Activated CD4-positive, alpha-beta T cell treated with anti-CD3 and anti-CD28 coated beads for 48 hours (primary cell): ENCODE results near the gene EPN3.

ENCODE experiments used
- DNase-seq: peaks from one replicate; pipeline ENCODE4 v3.0.0-alpha.2; 2020

Gene EPN3

DNA sequence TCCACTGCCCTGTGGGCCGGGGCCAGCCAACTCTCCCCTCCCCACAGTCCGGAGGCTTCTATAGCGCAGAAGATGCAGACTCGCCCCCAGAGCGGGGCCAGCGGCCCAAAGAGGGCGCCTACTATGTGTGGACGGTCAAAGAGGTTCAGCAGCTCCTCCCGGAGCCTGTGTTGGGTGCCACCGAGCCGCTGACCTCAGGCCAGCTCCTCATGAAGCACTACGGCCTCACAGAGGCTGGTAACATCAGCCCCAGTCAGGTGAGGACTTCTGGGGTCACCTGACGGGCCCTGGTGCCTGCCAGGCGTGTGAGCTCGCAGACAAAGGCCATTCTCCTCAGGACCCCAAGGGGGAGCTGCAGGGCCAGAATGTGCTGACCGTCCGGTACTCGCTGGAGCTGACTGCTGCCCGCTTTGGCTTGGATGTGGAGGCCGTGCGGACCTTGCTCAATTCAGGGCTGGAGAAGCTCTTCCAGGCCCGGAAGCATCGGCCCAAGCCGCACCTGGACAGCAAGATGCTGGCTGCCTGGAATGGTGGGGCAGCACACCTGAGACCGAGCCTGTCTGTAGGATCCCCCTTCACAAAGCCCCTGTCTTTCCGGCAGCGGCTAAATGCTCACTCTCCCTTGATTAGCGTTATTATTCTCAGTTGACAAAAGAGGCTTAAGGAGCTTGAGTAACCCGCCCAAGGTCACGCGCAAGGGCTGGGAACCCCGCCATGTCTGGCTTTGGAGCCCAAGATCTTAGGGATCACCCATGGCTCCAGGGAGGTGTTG lies 18.3 kb downstream of the EPN3 start:
- DNase-seq, result no peak

DNA sequence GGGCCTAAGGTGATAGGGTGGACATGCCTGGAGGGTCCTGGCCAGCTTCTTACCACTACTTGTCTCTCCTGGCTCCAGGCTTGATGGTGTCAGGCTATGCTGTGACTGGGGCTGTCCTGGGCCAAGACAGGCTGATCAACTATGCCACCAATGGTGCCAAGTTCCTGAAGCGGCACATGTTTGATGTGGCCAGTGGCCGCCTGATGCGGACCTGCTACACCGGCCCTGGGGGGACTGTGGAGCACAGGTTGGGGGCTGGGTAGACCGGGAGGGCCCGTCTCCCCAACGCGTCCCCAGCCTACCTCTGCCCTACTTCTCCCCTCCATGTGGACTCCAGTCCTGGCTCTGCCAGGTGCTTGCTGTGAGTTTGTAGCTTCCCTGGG lies 18.9 kb downstream of the EPN3 start:
- no peak for DNase-seq

DNA sequence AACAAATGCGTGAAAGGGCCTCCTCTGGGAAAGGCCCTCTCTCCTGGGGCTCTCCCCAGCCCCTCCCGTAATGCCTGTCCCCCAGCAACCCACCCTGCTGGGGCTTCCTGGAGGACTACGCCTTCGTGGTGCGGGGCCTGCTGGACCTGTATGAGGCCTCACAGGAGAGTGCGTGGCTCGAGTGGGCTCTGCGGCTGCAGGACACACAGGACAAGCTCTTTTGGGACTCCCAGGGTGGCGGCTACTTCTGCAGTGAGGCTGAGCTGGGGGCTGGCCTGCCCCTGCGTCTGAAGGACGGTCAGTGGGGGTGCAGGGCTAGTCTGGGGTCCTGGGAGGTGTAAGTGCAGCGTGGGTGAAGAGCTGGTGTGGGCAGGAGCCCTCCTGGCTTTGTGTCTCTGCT lies 19.3 kb downstream of the EPN3 start:
- no peak for DNase-seq

DNA sequence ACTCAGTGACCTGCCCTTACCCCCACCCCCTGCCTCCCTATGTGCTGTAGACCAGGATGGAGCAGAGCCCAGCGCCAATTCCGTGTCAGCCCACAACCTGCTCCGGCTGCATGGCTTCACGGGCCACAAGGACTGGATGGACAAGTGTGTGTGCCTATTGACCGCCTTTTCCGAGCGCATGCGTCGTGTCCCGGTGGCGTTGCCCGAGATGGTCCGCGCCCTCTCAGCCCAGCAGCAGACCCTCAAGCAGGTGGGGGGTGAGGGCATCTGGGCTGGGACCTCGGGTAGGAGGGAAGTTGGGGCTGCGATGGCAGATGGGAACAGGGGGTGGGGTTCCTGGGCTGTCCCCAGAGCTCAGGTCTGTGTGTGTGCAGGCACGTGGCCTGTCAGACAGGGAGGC lies 21.7 kb downstream of the EPN3 start:
- no peak for DNase-seq

DNA sequence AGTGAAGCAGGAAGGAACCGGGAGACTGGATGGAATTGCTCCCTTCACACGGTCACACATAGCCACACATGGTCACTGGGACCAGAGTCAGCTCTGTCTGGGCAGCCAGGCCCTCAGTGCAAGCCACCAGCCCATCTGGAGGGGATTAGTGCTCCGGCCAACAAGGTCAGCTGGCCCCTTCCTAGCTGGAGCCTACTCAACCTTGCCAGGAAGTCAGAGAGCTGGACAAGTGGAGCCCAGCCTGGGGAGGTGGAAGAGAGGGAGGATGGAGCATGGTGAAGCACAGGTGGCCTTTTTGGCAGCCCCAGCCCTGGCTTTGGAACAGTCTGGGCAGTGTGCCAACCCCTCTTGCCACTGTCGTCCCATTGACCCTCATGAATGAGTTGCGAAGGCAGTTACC lies 24.3 kb downstream of the EPN3 start:
- no peak for DNase-seq

DNA sequence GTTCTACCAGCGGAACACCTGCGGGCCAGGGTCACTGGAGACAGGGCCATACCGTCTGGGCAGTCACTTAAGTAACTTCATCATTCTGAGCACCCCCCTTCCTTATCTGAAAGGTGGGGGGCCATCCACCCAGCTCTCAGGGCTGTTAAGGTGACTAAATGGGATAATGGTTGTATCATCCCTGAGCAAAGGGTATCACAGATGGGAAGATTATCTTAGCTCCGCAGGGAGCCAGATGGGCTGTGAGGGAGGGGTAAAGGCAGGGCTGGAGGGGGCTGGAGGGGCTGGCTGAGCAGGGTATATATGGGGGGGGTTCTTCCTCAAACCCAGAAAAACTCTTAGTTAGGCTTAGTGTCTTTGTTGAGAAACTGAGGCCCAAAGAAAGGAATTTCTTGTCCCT lies 25.1 kb downstream of the EPN3 start:
- DNase-seq, result no peak

DNA sequence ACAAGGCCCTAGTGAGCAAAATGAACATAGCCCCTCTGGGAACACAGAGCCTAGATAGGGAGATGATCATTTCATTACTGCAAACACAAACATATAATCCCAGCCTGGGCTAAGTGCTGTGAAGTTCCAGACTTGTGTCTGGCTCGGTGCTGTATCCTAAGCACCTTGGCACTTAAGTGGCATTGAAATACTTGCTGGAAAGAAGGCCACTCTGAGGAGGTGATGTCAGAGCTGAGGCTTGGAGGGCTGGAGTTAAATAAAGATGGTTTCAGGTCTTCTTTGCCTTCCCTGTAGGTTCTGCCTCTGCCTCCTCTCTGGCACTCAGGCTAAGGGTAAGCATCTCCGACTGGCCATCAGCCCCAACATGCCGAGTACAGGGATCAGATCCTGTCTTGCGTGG lies 25.6 kb downstream of the EPN3 start:
- DNase-seq, result no peak

DNA sequence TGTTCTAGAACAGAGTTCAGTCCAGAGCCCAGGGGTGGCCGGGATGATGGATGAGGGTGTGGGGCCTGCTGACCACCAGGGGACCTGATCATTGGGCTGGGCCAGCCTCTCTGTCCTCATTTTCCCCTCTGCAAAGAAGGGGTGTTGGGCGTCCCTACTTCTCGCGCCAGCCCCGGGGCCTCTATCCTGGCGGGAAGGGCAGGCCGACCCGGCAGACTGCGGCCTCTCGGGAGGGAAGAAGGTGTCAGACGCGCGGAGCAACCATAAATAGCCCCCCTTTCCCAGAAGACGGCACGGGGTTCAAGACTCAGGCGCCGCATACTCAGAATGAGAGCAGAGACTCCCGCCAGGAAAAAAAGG lies 26.0 kb downstream of the EPN3 start:
- no peak for DNase-seq

DNA sequence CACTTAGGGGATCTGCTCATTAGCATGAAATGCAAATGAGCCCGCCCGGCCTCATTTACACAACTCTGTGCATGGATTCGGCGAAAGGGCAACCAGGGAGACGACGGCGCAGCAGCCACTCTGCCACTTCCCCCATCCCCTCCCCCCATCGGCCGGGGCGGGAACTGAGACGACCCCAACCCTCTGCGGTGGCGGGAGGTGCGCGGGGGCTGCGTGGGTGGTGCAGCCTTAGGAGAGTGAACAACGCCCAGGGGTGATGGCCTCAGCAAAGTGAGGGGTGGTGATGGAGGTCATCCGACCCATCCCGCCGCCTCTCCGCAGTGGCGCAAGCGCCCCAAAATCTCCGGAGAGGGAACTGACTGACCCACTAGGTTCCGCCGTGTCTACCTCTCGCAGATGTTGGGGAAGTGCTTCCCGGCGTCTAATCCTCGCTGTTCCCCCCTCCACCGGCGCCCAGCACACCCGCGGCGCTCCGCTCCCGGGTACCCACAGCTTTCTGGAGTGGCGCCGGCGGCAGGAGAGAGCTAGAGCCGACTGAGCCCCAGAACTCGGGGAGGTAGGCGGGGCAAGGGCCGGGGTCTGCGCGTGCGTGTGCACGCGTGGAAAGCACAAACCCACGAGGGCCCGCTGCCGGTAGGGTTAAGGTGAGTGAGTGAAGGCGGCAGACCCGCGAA lies 26.5 kb downstream of the EPN3 start:
- DNase-seq, result peak; percentile 45

DNA sequence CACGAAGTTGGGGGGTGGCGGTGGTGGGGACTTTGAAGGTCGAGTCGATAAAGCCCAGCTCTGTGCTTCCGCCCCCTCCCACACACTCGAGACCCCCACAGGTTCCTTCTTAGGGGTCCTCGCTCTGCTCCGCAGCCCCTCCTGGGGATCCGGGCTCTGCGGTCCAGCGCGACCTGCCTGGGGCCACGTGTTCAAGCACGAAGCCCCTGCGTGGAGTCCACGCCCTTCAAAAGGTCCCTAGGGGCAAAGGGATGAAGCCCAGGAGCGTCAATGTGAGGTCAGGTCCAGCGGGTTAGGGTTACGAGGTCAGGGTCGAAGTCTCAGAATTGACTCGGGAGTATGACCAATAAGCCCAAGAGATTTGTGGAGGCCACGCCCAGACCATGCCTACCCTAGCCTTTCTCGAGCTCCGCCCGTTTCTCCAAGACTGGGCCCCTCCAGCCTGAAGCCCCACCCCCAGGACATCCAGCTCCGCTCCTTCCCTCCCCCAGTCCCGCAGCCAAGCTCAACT lies 27.2 kb downstream of the EPN3 start:
- peak; percentile 61 for DNase-seq

DNA sequence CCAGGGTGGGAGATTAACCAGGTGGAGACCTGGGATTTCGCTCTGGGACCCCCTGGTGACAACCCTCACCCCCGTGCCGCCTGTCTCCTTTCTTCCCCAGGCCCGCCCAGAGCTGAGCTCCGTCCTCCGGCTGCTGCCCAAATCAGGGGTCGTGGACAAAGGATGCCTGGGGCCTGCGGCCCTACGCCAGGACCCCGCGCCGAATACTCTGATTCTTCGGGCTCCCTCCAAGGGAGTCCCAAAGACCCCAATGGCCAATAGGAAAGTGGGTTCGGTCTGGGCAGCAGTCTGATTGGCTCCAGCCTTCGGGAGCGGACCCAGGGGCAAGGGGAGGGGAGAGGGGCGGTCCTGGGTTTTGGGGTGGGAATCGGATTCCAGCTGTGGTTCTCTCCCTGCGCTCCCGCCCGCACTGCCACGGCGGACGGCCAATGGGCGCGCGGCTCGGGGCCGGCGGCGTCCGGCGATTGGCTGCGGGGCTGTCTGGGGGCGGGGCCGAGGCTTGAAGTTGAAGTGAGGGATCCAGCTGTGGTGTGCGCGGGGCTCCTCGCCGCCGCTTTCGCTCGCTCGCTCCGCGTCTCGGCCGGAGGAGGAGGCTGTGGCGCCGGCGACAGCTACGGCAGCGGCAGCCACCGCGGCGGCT lies 27.8 kb downstream of the EPN3 start, which contains the start of gene CACNA1G:
CACNA1G (plus strand) TSS at position 531 of the 640 bp plus-strand sequence. CDS start 745 bp downstream, outside the sequence.
- peak; percentile 93 for DNase-seq

DNA sequence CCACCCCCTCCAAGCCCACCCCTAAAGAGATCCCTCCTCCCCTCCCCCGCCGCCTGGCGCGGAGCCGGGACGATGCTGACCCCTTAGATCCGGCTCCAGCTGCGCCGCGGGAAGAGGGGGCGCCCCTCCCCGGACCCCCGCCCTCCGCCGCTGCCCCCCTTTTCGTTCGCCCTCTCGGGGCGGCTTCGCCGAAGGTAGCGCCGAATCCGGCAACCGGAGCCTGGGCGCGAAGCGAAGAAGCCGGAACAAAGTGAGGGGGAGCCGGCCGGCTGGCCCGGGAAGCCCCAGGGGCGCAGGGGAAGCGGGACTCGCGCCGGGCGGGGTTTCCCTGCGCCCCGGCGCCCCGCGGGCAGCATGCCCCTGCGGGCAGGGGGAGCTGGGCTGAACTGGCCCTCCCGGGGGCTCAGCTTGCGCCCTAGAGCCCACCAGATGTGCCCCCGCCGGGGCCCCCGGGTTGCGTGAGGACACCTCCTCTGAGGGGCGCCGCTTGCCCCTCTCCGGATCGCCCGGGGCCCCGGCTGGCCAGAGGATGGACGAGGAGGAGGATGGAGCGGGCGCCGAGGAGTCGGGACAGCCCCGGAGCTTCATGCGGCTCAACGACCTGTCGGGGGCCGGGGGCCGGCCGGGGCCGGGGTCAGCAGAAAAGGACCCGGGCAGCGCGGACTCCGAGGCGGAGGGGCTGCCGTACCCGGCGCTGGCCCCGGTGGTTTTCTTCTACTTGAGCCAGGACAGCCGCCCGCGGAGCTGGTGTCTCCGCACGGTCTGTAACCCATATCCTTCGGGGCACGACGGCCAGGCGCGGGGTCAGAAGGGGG lies 28.6 kb downstream of the EPN3 start:
- no peak for DNase-seq

DNA sequence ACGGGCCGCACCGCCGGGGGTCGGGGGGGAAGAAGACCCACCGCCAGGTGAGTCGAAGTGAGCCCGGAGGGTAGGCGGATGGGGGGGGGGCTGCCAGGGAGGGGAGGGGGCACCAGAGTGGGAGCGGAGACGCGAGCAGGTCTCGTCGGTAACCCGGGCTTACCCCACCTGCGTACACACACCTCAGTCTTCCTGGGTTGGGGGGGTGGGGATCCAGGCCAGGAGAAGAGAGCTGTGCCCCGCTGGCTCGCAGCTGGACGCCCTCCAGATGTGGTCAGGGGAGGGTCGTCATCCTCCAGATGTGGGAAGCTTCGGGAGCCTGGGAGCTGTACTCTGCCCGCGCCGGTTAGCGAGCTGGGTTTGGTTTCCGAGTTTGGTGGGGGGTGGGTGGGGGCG lies 29.2 kb downstream of the EPN3 start:
- no peak for DNase-seq

DNA sequence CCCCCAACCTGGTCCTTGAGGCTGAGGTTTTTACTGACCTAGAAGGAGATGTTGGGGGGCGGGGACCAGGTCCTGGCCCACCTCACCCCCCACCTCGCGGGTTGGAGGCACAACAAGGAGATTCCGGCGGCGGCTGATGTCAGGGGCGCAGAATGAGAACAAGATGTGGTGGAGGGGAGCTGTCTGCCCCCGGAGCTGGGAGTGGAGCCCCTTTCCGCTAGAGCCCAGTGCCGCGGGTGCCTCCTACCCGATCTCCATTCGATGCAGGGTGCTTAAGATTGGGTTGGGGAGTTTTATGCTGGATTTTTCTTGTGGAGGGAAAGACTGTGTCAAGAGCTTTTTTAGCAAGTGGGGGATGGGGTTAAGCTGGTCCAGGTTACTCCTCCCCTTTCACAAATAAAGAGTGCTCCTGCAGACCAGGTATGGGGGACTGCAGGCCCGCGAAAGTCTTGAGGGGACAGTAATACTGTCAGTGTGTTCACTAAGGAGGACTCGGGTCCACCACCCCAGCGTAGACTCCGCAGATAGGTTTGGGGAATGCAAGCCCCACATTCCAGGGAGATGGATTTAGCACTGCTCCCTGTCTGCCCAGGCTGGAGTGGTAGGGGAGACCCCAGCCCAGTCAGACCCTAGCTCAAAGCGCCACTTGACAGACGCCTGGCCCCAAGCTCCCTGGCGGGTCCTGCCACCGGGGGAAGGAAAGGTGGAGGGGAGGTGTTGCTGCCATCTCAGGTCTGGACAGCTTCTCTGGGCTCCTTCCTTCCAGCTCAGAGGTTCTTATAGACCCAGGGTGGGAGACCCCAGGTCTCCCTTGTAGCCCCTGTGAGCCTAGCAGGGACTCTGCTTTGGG lies 29.9 kb downstream of the EPN3 start:
- DNase-seq, result no peak

DNA sequence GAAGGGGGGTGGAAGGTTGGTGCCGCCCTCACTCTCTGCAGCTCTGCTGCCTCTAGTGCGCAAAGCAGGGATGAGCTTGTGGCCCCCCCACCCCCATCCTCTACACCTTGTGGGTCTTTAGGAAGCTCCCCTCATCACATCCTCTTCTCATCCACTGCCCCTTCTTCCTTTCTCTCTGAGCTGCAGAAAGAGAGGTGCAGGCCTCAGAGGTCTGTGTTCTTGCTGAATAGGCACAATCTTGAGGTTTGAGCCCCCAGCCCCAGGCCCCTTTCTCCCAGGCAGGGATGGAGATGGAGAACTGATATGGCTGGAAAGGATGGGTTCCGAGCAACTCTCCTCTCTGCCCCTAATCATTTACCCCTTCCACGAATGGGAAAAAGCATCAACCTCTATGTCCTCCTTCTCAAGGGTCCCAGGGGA lies 30.6 kb downstream of the EPN3 start:
- no peak for DNase-seq

DNA sequence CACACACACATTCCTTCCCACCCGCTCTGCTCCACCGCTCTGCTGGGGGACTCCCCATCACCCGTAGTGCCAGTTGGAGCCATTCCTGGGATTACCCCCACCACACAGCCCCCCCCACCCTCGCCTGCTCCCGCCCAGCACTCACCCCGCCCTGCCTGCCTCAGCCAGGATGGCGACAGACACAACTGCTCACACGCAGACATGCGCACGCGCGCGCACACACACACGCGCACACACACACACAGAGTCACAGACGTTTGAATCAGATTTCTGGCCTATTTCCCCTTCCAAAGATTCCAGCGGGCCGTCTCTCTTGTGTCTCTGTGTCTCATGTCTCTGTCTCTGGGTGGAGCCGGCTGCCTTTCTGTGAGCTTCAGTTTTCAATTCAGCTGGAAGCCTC lies 32.4 kb downstream of the EPN3 start:
- peak; percentile 30 for DNase-seq

DNA sequence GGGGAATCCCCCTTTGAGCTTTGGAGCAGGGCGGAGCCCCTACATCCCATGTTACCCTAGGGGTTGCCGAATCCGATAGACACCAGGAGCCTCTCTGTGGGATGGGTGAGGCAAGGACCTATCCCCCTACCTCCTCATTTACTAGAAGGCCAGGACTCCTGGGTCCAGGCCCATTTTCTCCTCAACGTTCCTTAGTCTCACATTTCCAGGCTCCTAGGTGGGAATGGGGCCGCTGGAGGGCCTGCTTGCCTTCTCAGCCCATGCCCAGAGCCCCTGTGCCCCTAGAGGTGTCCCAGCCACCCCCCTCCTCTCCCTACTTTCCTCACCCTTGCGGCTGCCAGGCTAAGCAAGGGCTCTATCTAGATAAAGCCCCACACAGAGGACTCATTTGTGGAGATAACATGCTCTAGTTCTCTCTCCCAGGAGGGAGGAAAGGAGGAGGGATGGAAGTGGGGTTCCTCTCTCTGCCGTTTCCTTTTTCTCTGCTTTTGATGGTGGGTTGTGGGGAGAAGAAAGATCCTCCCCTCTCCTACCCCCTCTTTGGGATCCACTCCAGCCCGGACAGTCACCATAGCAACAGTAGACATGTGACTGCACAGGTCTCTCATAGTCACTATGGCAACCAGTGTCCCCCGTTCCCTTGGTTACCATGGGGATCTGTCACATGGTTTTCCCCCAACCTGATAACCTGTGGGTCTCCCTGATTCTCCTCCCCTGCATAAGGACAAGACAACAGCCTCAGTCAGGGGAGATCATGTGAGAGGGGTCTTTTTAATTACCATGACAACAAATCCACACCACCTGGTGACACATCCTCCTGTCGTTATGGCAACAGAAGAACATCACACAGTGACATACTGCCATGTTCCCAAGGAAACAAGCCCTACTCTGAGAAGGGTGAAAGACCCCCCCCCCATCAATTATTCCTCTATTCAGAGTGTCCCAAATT lies 33.1 kb downstream of the EPN3 start:
- DNase-seq, result no peak

DNA sequence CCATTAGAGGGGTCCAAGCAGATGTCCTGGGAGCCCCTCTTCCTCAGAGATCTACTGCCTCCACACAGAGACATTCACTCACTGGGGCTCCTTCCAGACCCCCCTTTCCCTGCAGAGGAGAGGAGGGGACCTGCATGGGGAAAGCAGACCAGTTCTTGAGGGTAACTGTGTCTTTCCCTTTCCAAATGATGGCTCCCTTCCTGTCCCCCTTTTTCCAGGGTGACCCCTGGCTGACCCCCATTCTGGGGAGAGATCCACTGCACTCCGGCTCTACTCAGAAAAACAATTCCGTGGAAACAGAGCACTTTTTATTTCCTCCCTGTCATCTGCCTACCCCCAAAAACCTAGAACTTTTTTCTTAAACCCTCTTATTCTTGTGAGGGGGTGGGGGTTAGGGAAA lies 34.4 kb downstream of the EPN3 start:
- DNase-seq, result no peak

DNA sequence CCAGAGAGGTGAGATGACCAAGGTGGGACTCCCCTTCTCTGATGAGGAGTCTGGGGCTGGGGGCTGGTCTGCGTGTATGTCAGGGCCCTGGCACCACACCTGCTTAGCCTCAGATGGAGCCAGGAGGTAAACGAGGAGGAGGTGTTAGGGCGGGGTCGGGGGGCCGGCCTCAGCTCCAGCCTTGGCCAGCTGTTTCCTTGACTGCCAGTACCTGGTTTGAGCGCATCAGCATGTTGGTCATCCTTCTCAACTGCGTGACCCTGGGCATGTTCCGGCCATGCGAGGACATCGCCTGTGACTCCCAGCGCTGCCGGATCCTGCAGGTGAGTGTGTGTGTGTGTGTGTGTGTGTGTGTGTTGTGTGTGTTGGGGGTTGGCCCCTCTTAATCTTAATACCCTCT lies 36.1 kb downstream of the EPN3 start:
- DNase-seq, result no peak

DNA sequence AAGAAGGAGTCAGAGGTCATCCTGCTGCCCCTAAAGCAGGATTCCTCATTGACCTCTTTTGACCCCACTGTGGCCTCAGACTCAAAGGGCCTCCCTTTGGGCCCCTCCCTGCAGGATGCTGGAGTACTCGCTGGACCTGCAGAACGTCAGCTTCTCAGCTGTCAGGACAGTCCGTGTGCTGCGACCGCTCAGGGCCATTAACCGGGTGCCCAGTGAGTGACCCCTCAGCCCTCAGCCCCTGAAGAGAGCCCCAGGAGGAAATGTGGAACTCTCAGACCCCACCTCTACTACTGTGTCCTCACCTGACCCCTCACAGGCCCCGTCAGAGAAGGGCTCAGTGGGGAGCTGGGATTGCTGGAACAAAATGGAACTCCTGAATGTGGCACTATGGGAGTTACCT lies 37.1 kb downstream of the EPN3 start:
- no peak for DNase-seq

DNA sequence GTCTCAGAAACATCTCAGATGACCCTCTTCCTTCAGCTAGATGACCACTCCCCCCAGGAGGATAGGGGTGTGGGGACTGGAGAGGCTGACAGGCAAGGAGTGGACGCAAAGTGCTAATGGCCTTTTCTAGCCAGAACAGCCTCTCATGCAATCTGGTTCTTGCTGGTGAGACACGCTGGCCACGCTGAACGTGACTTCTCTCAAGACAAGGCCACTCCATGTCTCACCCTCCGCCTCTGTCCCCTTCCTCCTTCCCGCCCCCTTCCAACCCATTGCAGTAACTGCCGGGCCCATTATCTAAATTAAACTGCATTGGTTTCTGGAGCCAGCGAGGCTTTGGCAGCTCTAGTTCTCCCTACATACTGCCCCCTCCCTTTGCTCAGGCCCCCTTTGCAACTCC lies 37.5 kb downstream of the EPN3 start:
- DNase-seq, result no peak
